Caco-2 (cell line): ENCODE data around the gene PAPPA2. TPM values are rescaled to one million over a fixed set of nuclear protein-coding genes. Genes with fewer than 3 reads are reported as not detected.

Experiments used
- BruUV-seq: library from RNA; stranded (reverse); fragments of 400-500 nt; replicated peaks from 2 replicates; lab custom pipeline; 2021; lab: Mats Ljungman, UMichigan
- CTCF ChIA-PET: fragments of 300-600 bp; sonication (Branson Sonifier 250); formaldehyde crosslinking; loops from one replicate; lab custom pipeline; 2022; ENCODE audit warnings: antibody characterized with exemption; lab: Charles Lee
- POLR2A ChIA-PET: fragments of 300-600 bp; sonication (Branson Sonifier 250); formaldehyde crosslinking; loops from one replicate; lab custom pipeline; 2022; ENCODE audit warnings: antibody characterized with exemption; lab: Charles Lee
- DNase-seq, 2 experiments: peaks; one replicate each; pipeline versions ENCODE4 v3.0.0 to v3.0.0-alpha.2; 2020 to 2022
- H3K27me3 ChIP-seq: replicated peaks from 2 replicates; pipeline ENCODE4 v1.6.0; 2011; ENCODE audit warnings: low read length; ENCODE audit not compliant: control insufficient read depth, insufficient read depth
- H3K36me3 ChIP-seq: 2 replicates; pipeline ENCODE4 v1.5.1; 2011; ENCODE audit warnings: low read length; ENCODE audit not compliant: control insufficient read depth, insufficient read depth
- H3K4me1 ChIP-seq: fragments of 250-450 bp; sonication (Bioruptor Pico); 2 replicates; pipeline ENCODE4 v1.5.1; 2020; ENCODE audit warnings: mild to moderate bottlenecking
- H3K4me3 ChIP-seq: 2 replicates; pipeline ENCODE4 v1.5.1; 2011; ENCODE audit warnings: low read depth, mild to moderate bottlenecking, control low read depth, low read length
- H3K9me3 ChIP-seq: fragments of 250-450 bp; sonication (Bioruptor Pico); 2 replicates; pipeline ENCODE4 v1.5.1; 2020; ENCODE audit warnings: mild to moderate bottlenecking, moderate library complexity
- H3K27ac Mint-ChIP-seq: one replicate; pipeline ENCODE4 v1.8.0; 2022; ENCODE audit warnings: mixed read lengths; ENCODE audit not compliant: unreplicated experiment
- H3K27me3 Mint-ChIP-seq: one replicate; pipeline ENCODE4 v1.8.0; 2022; ENCODE audit warnings: mixed read lengths; ENCODE audit not compliant: insufficient read depth, unreplicated experiment
- H3K36me3 Mint-ChIP-seq: one replicate; pipeline ENCODE4 v1.8.0; 2022; ENCODE audit warnings: mild to moderate bottlenecking, mixed read lengths; ENCODE audit not compliant: insufficient read depth, unreplicated experiment
- H3K4me1 Mint-ChIP-seq: one replicate; pipeline ENCODE4 v1.8.0; 2022; ENCODE audit warnings: low read depth, mixed read lengths; ENCODE audit not compliant: unreplicated experiment
- H3K4me3 Mint-ChIP-seq: one replicate; pipeline ENCODE4 v1.8.0; 2022; ENCODE audit warnings: mild to moderate bottlenecking, moderate library complexity, mixed read lengths; ENCODE audit not compliant: unreplicated experiment
- H3K9me3 Mint-ChIP-seq: one replicate; pipeline ENCODE4 v1.8.0; 2022; ENCODE audit warnings: mixed read lengths; ENCODE audit not compliant: unreplicated experiment
- intact Hi-C: fragments of 100-400 bp; cut with micrococcal nuclease; formaldehyde crosslinking; loops from one replicate; pipeline ENCODE4 v1.10.0; 2022; ENCODE audit not compliant: unreplicated experiment
- total RNA-seq: library from RNA; stranded (reverse); gene quantifications from 2 replicates; pipeline ENCODE4 v1.2.3, GENCODE V29; 2022
- TF ChIP-seq, protein P1 (sequence below), 2 experiments: fragments of 200-600 bp in 1 of 2; IDR thresholded peaks; 1 replicate in 1 of 2; 2 replicates in 1 of 2; pipeline versions ENCODE4 v1.5.1 to v1.8.0; 2011 to 2022; ENCODE audit warnings: antibody characterized with exemption in 1 of 2, control low read depth in 1 of 2, inconsistent platforms in 1 of 2, low read depth in 1 of 2, low read length in 1 of 2, mild to moderate bottlenecking in 1 of 2, moderate library complexity in 1 of 2; ENCODE audit not compliant: insufficient read depth in 1 of 2, severe bottlenecking in 1 of 2, unreplicated experiment in 1 of 2

Gene PAPPA2
- total RNA-seq, 1 experiment from 2014 or later = 0.18 TPM

GRCh38 chr1:176789571-176790090 is 326.7 kb downstream of the PAPPA2 start:
- intact Hi-C loops = no loop called here
- no peaks in the 10 kb centered on the region for H3K4me1 ChIP-seq
- no peak overlapping the region for H3K4me3 Mint-ChIP-seq
- no peaks in the 10 kb centered on the region for H3K36me3 ChIP-seq
- no peak for DNase-seq
- no peaks in the 10 kb centered on the region for H3K9me3 Mint-ChIP-seq
- H3K9me3 ChIP-seq = no peaks in the 10 kb centered on the region
- BruUV-seq = no TSS peak
- TF ChIP-seq, protein P1, sequence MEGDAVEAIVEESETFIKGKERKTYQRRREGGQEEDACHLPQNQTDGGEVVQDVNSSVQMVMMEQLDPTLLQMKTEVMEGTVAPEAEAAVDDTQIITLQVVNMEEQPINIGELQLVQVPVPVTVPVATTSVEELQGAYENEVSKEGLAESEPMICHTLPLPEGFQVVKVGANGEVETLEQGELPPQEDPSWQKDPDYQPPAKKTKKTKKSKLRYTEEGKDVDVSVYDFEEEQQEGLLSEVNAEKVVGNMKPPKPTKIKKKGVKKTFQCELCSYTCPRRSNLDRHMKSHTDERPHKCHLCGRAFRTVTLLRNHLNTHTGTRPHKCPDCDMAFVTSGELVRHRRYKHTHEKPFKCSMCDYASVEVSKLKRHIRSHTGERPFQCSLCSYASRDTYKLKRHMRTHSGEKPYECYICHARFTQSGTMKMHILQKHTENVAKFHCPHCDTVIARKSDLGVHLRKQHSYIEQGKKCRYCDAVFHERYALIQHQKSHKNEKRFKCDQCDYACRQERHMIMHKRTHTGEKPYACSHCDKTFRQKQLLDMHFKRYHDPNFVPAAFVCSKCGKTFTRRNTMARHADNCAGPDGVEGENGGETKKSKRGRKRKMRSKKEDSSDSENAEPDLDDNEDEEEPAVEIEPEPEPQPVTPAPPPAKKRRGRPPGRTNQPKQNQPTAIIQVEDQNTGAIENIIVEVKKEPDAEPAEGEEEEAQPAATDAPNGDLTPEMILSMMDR (IDR thresholded peaks at IDR 0.05; ENCODE audit: insufficient read depth in 1 of 2, low read depth in 1 of 2, low read length in 1 of 2, severe bottlenecking in 1 of 2, unreplicated experiment in 1 of 2) = no peak
- H3K27ac Mint-ChIP-seq = no peak overlapping the region
- no peaks in the 10 kb centered on the region for H3K27me3 ChIP-seq
- POLR2A ChIA-PET = no interaction called here
- H3K27me3 Mint-ChIP-seq = peaks cover 3% of the 10 kb centered on the region
- H3K36me3 Mint-ChIP-seq = no peaks in the 10 kb centered on the region
- CTCF ChIA-PET = no interaction called here
- H3K4me3 ChIP-seq = no peak overlapping the region
- H3K4me1 Mint-ChIP-seq = no peaks in the 10 kb centered on the region

GRCh38 chr1:176790786-176791185 is 327.8 kb downstream of the PAPPA2 start:
- Mint-ChIP-seq H3K9me3 (no peaks in the 10 kb centered on the region), H3K27ac (no peak overlapping the region), H3K4me3 (no peak overlapping the region), H3K36me3 (no peaks in the 10 kb centered on the region), H3K27me3 (peaks cover 3% of the 10 kb centered on the region), H3K4me1 (no peaks in the 10 kb centered on the region)
- Histone ChIP-seq H3K9me3 (no peaks in the 10 kb centered on the region), H3K4me1 (no peaks in the 10 kb centered on the region), H3K27me3 (no peaks in the 10 kb centered on the region), H3K4me3 (no peak overlapping the region), H3K36me3 (no peaks in the 10 kb centered on the region)
- TF ChIP-seq, protein P1 (IDR thresholded peaks at IDR 0.05; ENCODE audit: insufficient read depth in 1 of 2, low read depth in 1 of 2, low read length in 1 of 2, severe bottlenecking in 1 of 2, unreplicated experiment in 1 of 2) = no peak
- POLR2A ChIA-PET = no interaction called here
- CTCF ChIA-PET = no interaction called here
- intact Hi-C loops = no loop called here
- DNase-seq = no peak
- no TSS peak for BruUV-seq

GRCh38 chr1:176791906-176792305 is 328.9 kb downstream of the PAPPA2 start:
- H3K4me1 Mint-ChIP-seq = no peaks in the 10 kb centered on the region
- POLR2A ChIA-PET = no interaction called here
- intact Hi-C loops = no loop called here
- Histone ChIP-seq H3K9me3 (no peaks in the 10 kb centered on the region), H3K27me3 (no peaks in the 10 kb centered on the region), H3K4me3 (no peak overlapping the region), H3K36me3 (no peaks in the 10 kb centered on the region), H3K4me1 (no peaks in the 10 kb centered on the region)
- H3K27me3 Mint-ChIP-seq = peaks cover 3% of the 10 kb centered on the region
- no peak overlapping the region for H3K4me3 Mint-ChIP-seq
- no peak for DNase-seq
- no TSS peak for BruUV-seq
- CTCF ChIA-PET = no interaction called here
- no peaks in the 10 kb centered on the region for H3K36me3 Mint-ChIP-seq
- TF ChIP-seq, protein P1 (IDR thresholded peaks at IDR 0.05; ENCODE audit: insufficient read depth in 1 of 2, low read depth in 1 of 2, low read length in 1 of 2, severe bottlenecking in 1 of 2, unreplicated experiment in 1 of 2) = no peak
- H3K9me3 Mint-ChIP-seq = no peaks in the 10 kb centered on the region
- no peak overlapping the region for H3K27ac Mint-ChIP-seq
